Osteocyte (in vitro differentiated cells): ENCODE measurements around the gene KCNK15. TPM values are rescaled to one million over a fixed set of nuclear protein-coding genes. Genes with fewer than 3 reads are reported as not detected.

ENCODE experiments used
- DNase-seq: peaks from one replicate; pipeline ENCODE4 v3.0.0; 2021; ENCODE audit warnings: mixed read lengths; ENCODE audit not compliant: unreplicated experiment; ENCODE audit errors: extremely low spot score
- H3K27ac Mint-ChIP-seq: one replicate; pipeline ENCODE4 v1.8.0; 2021; ENCODE audit warnings: mild to moderate bottlenecking, mixed read lengths; ENCODE audit not compliant: unreplicated experiment
- H3K27me3 Mint-ChIP-seq: one replicate; pipeline ENCODE4 v1.8.0; 2021; ENCODE audit warnings: mixed read lengths; ENCODE audit not compliant: unreplicated experiment
- H3K36me3 Mint-ChIP-seq: one replicate; pipeline ENCODE4 v1.8.0; 2021; ENCODE audit warnings: mixed read lengths; ENCODE audit not compliant: unreplicated experiment
- H3K4me1 Mint-ChIP-seq: one replicate; pipeline ENCODE4 v1.8.0; 2021; ENCODE audit warnings: mixed read lengths; ENCODE audit not compliant: unreplicated experiment
- H3K4me3 Mint-ChIP-seq: one replicate; pipeline ENCODE4 v1.8.0; 2021; ENCODE audit warnings: mild to moderate bottlenecking, moderate library complexity, mixed read lengths; ENCODE audit not compliant: unreplicated experiment
- H3K9me3 Mint-ChIP-seq: one replicate; pipeline ENCODE4 v1.8.0; 2021; ENCODE audit warnings: mixed read lengths; ENCODE audit not compliant: unreplicated experiment
- CTCF ChIP-seq: fragments of 200-600 bp; sonication (generic); IDR thresholded peaks from 2 replicates; pipeline ENCODE4 v1.5.0; 2021; ENCODE audit warnings: antibody characterized with exemption, mild to moderate bottlenecking, moderate library complexity
- total RNA-seq: library from RNA; stranded (reverse); gene quantifications from 2 replicates; pipeline ENCODE4 v1.2.1, GENCODE V29; 2021

The KCNK15 gene
- total RNA-seq, 1 donor from 2014 or later, result 21.5 TPM

DNA sequence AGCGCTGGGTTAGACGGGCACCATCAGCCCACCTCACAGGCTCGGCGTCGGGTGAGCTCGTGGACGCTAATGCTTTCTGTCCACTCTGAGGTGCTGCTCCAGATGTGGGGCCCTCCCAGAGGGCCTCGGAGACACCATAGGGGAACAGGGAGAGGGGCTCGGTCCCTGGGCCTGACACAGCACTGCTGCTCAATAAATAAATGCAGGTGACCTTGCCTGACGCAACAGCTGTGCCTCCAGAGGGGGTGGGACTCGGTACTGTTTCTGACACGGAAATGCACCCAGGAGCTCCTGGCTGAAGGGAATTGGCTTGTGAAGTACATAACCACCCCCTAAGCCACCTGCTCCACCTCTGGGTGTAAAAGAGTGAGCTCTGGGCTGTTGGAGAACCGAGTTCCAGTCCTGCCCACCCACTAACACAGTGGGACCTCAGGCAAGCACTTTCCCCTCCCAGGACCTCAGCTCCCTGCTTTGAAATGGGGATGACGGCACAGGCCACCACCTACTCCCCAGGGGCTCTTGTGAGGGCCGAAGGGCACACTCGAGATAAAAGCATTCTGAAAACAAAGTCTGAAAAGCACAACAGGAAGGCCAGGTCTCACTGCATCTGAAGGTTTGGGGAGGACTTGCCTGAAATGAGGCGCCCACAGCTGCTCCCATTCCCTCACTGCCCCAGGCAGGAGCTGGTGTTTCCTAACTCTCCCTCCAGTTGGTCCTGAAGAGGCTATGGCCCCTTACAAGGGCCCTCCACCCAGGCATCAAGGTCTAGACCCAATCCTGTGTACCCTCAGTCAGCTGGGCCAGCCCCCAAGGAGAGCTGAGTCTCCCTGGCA, 6.7 kb downstream of the KCNK15 start:
- TF ChIP-seq CTCF, result no peak

GRCh38 chr20:44754554-44754953, 8.9 kb downstream of the KCNK15 start:
- Mint-ChIP-seq H3K9me3 (no peaks in the 10 kb centered on the region), H3K4me1 (no peaks in the 10 kb centered on the region), H3K4me3 (no peak overlapping the region), H3K27ac (no peak overlapping the region), H3K27me3 (peaks cover 17% of the 10 kb centered on the region), H3K36me3 (no peaks in the 10 kb centered on the region)
- no peak for TF ChIP-seq CTCF
- DNase-seq, result no peak

More for the DNA sequence above, 6.7 kb downstream of the KCNK15 start:
- Mint-ChIP-seq H3K27me3 (peaks cover 5% of the 10 kb centered on the region), H3K4me3 (no peak overlapping the region), H3K9me3 (no peaks in the 10 kb centered on the region), H3K4me1 (peaks cover 7% of the 10 kb centered on the region), H3K27ac (no peak overlapping the region), H3K36me3 (no peaks in the 10 kb centered on the region)
- DNase-seq, result no peak

- H3K9me3 Mint-ChIP-seq, result no peaks in the 10 kb centered on the region
- no peak overlapping the region for H3K4me3 Mint-ChIP-seq
- TF ChIP-seq CTCF, result no peak
- no peak overlapping the region for H3K27ac Mint-ChIP-seq
- no peaks in the 10 kb centered on the region for H3K4me1 Mint-ChIP-seq
- H3K36me3 Mint-ChIP-seq, result no peaks in the 10 kb centered on the region
- DNase-seq, result no peak
- peaks cover 26% of the 10 kb centered on the region for H3K27me3 Mint-ChIP-seq
These were observed 10.5 kb downstream of the KCNK15 start for GRCh38 chr20:44756011-44756688.

DNA sequence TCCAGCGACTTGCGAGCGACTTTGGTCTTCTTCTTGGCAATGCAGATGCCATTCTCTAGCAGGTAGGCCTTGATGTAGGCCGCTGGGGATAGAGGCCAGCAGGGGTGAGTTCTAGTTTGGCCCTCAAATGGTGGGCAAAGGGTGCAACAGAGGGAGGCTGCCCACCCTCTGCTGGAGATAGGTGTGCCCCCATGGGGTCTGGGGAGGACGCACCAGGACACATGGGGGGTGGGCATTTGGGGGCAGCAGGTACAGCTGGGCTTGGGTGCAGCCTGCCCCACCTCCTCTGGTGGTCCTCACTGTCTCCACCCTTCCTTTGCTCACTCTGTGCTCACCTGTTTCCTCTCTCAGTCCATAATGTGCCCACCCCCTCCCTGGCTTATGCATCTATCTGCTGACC, 11.3 kb downstream of the KCNK15 start:
- Mint-ChIP-seq H3K9me3 (no peaks in the 10 kb centered on the region), H3K36me3 (no peaks in the 10 kb centered on the region), H3K4me3 (no peak overlapping the region), H3K4me1 (no peaks in the 10 kb centered on the region), H3K27me3 (peaks cover 26% of the 10 kb centered on the region), H3K27ac (no peak overlapping the region)
- no peak for DNase-seq
- no peak for TF ChIP-seq CTCF
